Chondrocyte (in vitro differentiated cells): ENCODE data around the gene ZNF804A. TPM values are rescaled to one million over a fixed set of nuclear protein-coding genes. Genes with fewer than 3 reads are reported as not detected.
A peak's percentile ranks its signal among the peaks of the same experiment; 100 is the strongest.
"Not testable (repeated sequence)": the region's sequence is repeated elsewhere in the genome, so short reads cannot be mapped to it uniquely, and the experiment has no call there.

Source experiments
- DNase-seq: peaks from one replicate; pipeline ENCODE4 v3.0.0; 2021; ENCODE audit warnings: mixed read lengths, low spot score
- H3K27ac Mint-ChIP-seq: one replicate; pipeline ENCODE4 v1.8.0; 2021; ENCODE audit warnings: mild to moderate bottlenecking, moderate library complexity, mixed read lengths; ENCODE audit not compliant: unreplicated experiment
- H3K27me3 Mint-ChIP-seq: 2 replicates; pipeline ENCODE4 v1.8.0; 2021; ENCODE audit warnings: low read depth, mixed read lengths
- H3K36me3 Mint-ChIP-seq: 2 replicates; pipeline ENCODE4 v1.8.0; 2021; ENCODE audit warnings: low read depth, mixed read lengths
- H3K4me1 Mint-ChIP-seq: 2 replicates; pipeline ENCODE4 v1.8.0; 2021; ENCODE audit warnings: low read depth, mild to moderate bottlenecking, mixed read lengths
- H3K4me3 Mint-ChIP-seq: one replicate; pipeline ENCODE4 v1.8.0; 2021; ENCODE audit warnings: mild to moderate bottlenecking, moderate library complexity, mixed read lengths; ENCODE audit not compliant: unreplicated experiment
- H3K9me3 Mint-ChIP-seq: 2 replicates; pipeline ENCODE4 v1.8.0; 2021; ENCODE audit warnings: low read depth, mixed read lengths
- CTCF ChIP-seq: fragments of 200-600 bp; sonication (generic); IDR thresholded peaks from 2 replicates; pipeline ENCODE4 v1.5.0; 2021; ENCODE audit warnings: antibody characterized with exemption, mild to moderate bottlenecking, moderate library complexity
- total RNA-seq: library from RNA; stranded (reverse); gene quantifications from 3 replicates; pipeline ENCODE4 v1.2.1, GENCODE V29; 2021

Gene ZNF804A
- total RNA-seq, 1 donor from 2014 or later = not detected

GRCh38 chr2:184860744-184861143, 262.4 kb downstream of the ZNF804A start:
- DNase-seq = peak; percentile 53
- Mint-ChIP-seq H3K27me3 (no peaks in the 10 kb centered on the region), H3K36me3 (no peaks in the 10 kb centered on the region), H3K27ac (no peak overlapping the region), H3K9me3 (peaks cover 18% of the 10 kb centered on the region), H3K4me3 (no peak overlapping the region), H3K4me1 (no peaks in the 10 kb centered on the region)
- no peak for TF ChIP-seq CTCF

GRCh38 chr2:184875212-184875611, 276.9 kb downstream of the ZNF804A start:
- no peak overlapping the region for H3K4me3 Mint-ChIP-seq
- DNase-seq = no peak
- no peak overlapping the region for H3K27ac Mint-ChIP-seq
- TF ChIP-seq CTCF = no peak
- H3K9me3 Mint-ChIP-seq = no peaks in the 10 kb centered on the region
- H3K4me1 Mint-ChIP-seq = no peaks in the 10 kb centered on the region
- H3K27me3 Mint-ChIP-seq = no peaks in the 10 kb centered on the region
- no peaks in the 10 kb centered on the region for H3K36me3 Mint-ChIP-seq

- H3K36me3 Mint-ChIP-seq = no peaks in the 10 kb centered on the region
Observed at GRCh38 chr2:184875911-184876310, 277.6 kb downstream of the ZNF804A start.

GRCh38 chr2:184877909-184878308, 279.6 kb downstream of the ZNF804A start:
- no peak for DNase-seq

More at GRCh38 chr2:184875911-184876310, 277.6 kb downstream of the ZNF804A start:
- DNase-seq = no peak
- H3K27ac Mint-ChIP-seq = no peak overlapping the region
- no peak for TF ChIP-seq CTCF
- no peaks in the 10 kb centered on the region for H3K4me1 Mint-ChIP-seq
- no peaks in the 10 kb centered on the region for H3K9me3 Mint-ChIP-seq
- no peak overlapping the region for H3K4me3 Mint-ChIP-seq
- no peaks in the 10 kb centered on the region for H3K27me3 Mint-ChIP-seq

GRCh38 chr2:184879671-184880070, 281.3 kb downstream of the ZNF804A start:
- TF ChIP-seq CTCF = no peak
- Mint-ChIP-seq H3K4me1 (no peaks in the 10 kb centered on the region), H3K27ac (no peak overlapping the region), H3K36me3 (no peaks in the 10 kb centered on the region), H3K9me3 (peaks cover 14% of the 10 kb centered on the region), H3K4me3 (no peak overlapping the region), H3K27me3 (no peaks in the 10 kb centered on the region)
- no peak for DNase-seq

More at GRCh38 chr2:184877909-184878308, 279.6 kb downstream of the ZNF804A start:
- Mint-ChIP-seq H3K27me3 (no peaks in the 10 kb centered on the region), H3K4me3 (no peak overlapping the region), H3K36me3 (no peaks in the 10 kb centered on the region), H3K4me1 (no peaks in the 10 kb centered on the region), H3K9me3 (peaks cover 5% of the 10 kb centered on the region), H3K27ac (no peak overlapping the region)
- TF ChIP-seq CTCF = no peak

- not testable (repeated sequence) for H3K27me3 Mint-ChIP-seq, H3K4me3 Mint-ChIP-seq, H3K36me3 Mint-ChIP-seq, H3K4me1 Mint-ChIP-seq, H3K27ac Mint-ChIP-seq
- peaks cover 26% of the 10 kb centered on the region for H3K9me3 Mint-ChIP-seq
- peak; percentile 46 for DNase-seq
Observed at GRCh38 chr2:184886585-184886984, 288.3 kb downstream of the ZNF804A start.
